ENCODE measurements around the gene DMD. TPM values are rescaled to one million over a fixed set of nuclear protein-coding genes. Genes with fewer than 3 reads are reported as not detected.
A peak's percentile ranks its signal among the peaks of the same experiment; 100 is the strongest.

The DMD gene
- polyA plus RNA-seq, 4 donors: 1.6 to 11.6 (median 2.9) TPM

- WGBS, 3 donors: 90 to 94% (median 94%) methylated on average over 8 of the region's 8 CpGs
- DNase-seq (no peak), FAIRE-seq (no peak)
- H3K36me3 ChIP-seq (ENCODE audit: control insufficient read depth in 3 of 3, insufficient read depth in 2 of 3, low read depth in 1 of 3, low read length in 3 of 3): no peaks in the 10 kb centered on the region
- no peaks in the 10 kb centered on the region for H3K9me3 ChIP-seq (ENCODE audit: control insufficient read depth in 2 of 2, insufficient read depth in 1 of 2, low read depth in 1 of 2, low read length in 1 of 2)
- H3K4me1 ChIP-seq (ENCODE audit: control insufficient read depth in 3 of 3, insufficient read depth in 2 of 3, low read depth in 1 of 3, low read length in 2 of 3): no peaks in the 10 kb centered on the region
- no peak overlapping the region for H3K27ac ChIP-seq (ENCODE audit: low read depth in 1 of 3, low read length in 2 of 3)
- no peaks in the 10 kb centered on the region for H3K27me3 ChIP-seq (ENCODE audit: control insufficient read depth in 3 of 3, insufficient read depth in 3 of 3, low read length in 3 of 3)
- H3K4me3 ChIP-seq (ENCODE audit: low read depth in 1 of 3, low read length in 3 of 3): no peak overlapping the region
Observed at GRCh38 chrX:33142331-33142730, 69.0 kb downstream of the DMD start.

- no peaks in the 10 kb centered on the region for H3K9me3 ChIP-seq (ENCODE audit: control insufficient read depth in 2 of 2, insufficient read depth in 1 of 2, low read depth in 1 of 2, low read length in 1 of 2)
- H3K4me3 ChIP-seq (ENCODE audit: low read depth in 1 of 3, low read length in 3 of 3): no peak overlapping the region
- no peak overlapping the region for H3K27ac ChIP-seq (ENCODE audit: low read depth in 1 of 3, low read length in 2 of 3)
- no peaks in the 10 kb centered on the region for H3K27me3 ChIP-seq (ENCODE audit: control insufficient read depth in 3 of 3, insufficient read depth in 3 of 3, low read length in 3 of 3)
- no peak for FAIRE-seq
- H3K4me1 ChIP-seq (ENCODE audit: control insufficient read depth in 3 of 3, insufficient read depth in 2 of 3, low read depth in 1 of 3, low read length in 2 of 3): no peaks in the 10 kb centered on the region
- no peaks in the 10 kb centered on the region for H3K36me3 ChIP-seq (ENCODE audit: control insufficient read depth in 3 of 3, insufficient read depth in 2 of 3, low read depth in 1 of 3, low read length in 3 of 3)
- DNase-seq: no peak
- 69 to 77% (median 70%) methylated on average over 12 of the region's 12 CpGs for WGBS, 3 donors
Observed at GRCh38 chrX:33138677-33139249, 72.6 kb downstream of the DMD start.

DNA sequence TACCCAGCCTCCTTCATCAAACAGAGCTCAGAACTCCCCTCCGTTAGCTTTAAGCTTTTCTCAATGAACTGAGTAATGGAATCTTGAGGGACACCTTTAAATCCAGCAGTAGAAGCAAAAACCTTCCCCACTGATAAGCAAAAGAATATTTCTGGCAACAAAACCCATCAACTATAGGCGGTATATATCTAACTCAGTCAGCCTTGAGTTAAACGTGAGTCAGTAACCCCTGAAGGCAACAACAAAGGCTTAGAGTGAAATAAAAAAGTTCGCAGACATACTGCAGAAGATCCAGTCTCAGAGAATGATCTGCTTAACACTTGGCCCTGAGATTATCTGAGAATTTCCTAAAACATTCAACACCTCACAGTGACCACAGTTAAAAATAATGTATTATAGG lies 77.2 kb downstream of the DMD start:
- Histone ChIP-seq H3K4me1 (ENCODE audit: control insufficient read depth in 3 of 3, insufficient read depth in 2 of 3, low read depth in 1 of 3, low read length in 2 of 3) (no peaks in the 10 kb centered on the region), H3K4me3 (ENCODE audit: low read depth in 1 of 3, low read length in 3 of 3) (no peak overlapping the region), H3K9me3 (ENCODE audit: control insufficient read depth in 2 of 2, insufficient read depth in 1 of 2, low read depth in 1 of 2, low read length in 1 of 2) (no peaks in the 10 kb centered on the region), H3K27ac (ENCODE audit: low read depth in 1 of 3, low read length in 2 of 3) (no peak overlapping the region), H3K27me3 (ENCODE audit: control insufficient read depth in 3 of 3, insufficient read depth in 3 of 3, low read length in 3 of 3) (no peaks in the 10 kb centered on the region), H3K36me3 (ENCODE audit: control insufficient read depth in 3 of 3, insufficient read depth in 2 of 3, low read depth in 1 of 3, low read length in 3 of 3) (no peaks in the 10 kb centered on the region)
- DNase-seq: no peak
- WGBS, 3 donors: 59 to 75% (median 62%) methylated on average over 4 of the region's 4 CpGs
- no peak for FAIRE-seq

DNA sequence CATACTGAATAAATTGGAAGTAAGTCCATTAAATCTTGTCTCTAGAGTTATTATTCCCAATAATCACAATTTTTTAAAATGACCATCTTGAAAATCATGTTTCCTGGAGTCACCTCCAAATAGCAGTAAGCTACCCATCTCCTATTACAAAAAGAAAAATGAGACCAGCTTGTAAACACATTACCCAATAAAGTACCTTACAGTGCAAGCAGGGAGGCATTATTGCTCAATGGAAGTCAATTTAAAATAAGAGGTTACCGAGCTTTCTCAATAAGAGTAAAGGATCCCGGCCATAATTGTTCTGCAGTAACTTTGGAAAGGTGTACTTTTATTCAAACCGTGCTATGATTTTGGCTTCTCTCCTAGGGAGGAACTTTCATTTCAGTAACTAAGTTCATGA lies 78.0 kb downstream of the DMD start:
- Histone ChIP-seq H3K36me3 (ENCODE audit: control insufficient read depth in 3 of 3, insufficient read depth in 2 of 3, low read depth in 1 of 3, low read length in 3 of 3) (no peaks in the 10 kb centered on the region), H3K9me3 (ENCODE audit: control insufficient read depth in 2 of 2, insufficient read depth in 1 of 2, low read depth in 1 of 2, low read length in 1 of 2) (no peaks in the 10 kb centered on the region), H3K4me3 (ENCODE audit: low read depth in 1 of 3, low read length in 3 of 3) (no peak overlapping the region), H3K4me1 (ENCODE audit: control insufficient read depth in 3 of 3, insufficient read depth in 2 of 3, low read depth in 1 of 3, low read length in 2 of 3) (no peaks in the 10 kb centered on the region), H3K27ac (ENCODE audit: low read depth in 1 of 3, low read length in 2 of 3) (no peak overlapping the region), H3K27me3 (ENCODE audit: control insufficient read depth in 3 of 3, insufficient read depth in 3 of 3, low read length in 3 of 3) (no peaks in the 10 kb centered on the region)
- FAIRE-seq (no peak), DNase-seq (no peak)
- WGBS, 3 donors: 66 to 84% (median 80%) methylated on average over 3 of the region's 3 CpGs

GRCh38 chrX:33132569-33132968 lies 78.8 kb downstream of the DMD start:
- no peak for FAIRE-seq
- Histone ChIP-seq H3K4me3 (ENCODE audit: low read depth in 1 of 3, low read length in 3 of 3) (no peak overlapping the region), H3K9me3 (ENCODE audit: control insufficient read depth in 2 of 2, insufficient read depth in 1 of 2, low read depth in 1 of 2, low read length in 1 of 2) (no peaks in the 10 kb centered on the region), H3K36me3 (ENCODE audit: control insufficient read depth in 3 of 3, insufficient read depth in 2 of 3, low read depth in 1 of 3, low read length in 3 of 3) (no peaks in the 10 kb centered on the region), H3K27me3 (ENCODE audit: control insufficient read depth in 3 of 3, insufficient read depth in 3 of 3, low read length in 3 of 3) (no peaks in the 10 kb centered on the region), H3K4me1 (ENCODE audit: control insufficient read depth in 3 of 3, insufficient read depth in 2 of 3, low read depth in 1 of 3, low read length in 2 of 3) (no peaks in the 10 kb centered on the region), H3K27ac (ENCODE audit: low read depth in 1 of 3, low read length in 2 of 3) (no peak overlapping the region)
- DNase-seq: no peak
- 42 to 64% (median 44%) methylated on average over 3 of the region's 3 CpGs for WGBS, 3 donors

DNA sequence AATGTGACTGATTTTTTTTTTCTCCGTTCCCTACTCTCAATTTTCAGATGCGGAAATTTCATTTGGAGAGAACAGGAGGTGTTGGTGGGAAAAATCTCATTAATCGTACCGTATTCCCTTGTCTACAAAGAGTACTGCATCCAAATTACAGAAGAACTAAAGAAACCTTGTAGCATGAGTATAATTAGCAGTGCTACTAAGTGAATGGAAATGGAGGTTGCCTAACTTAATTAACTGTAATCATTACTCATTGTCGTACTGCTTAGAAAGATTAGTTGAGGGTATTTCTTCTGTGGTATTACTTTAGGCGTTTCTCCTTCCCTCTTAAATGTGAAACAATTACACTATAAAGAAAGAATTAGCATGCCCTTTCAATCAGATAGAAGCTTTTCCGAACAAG lies 81.7 kb downstream of the DMD start:
- Histone ChIP-seq H3K9me3 (ENCODE audit: control insufficient read depth in 2 of 2, insufficient read depth in 1 of 2, low read depth in 1 of 2, low read length in 1 of 2) (no peaks in the 10 kb centered on the region), H3K36me3 (ENCODE audit: control insufficient read depth in 3 of 3, insufficient read depth in 2 of 3, low read depth in 1 of 3, low read length in 3 of 3) (no peaks in the 10 kb centered on the region), H3K27me3 (ENCODE audit: control insufficient read depth in 3 of 3, insufficient read depth in 3 of 3, low read length in 3 of 3) (no peaks in the 10 kb centered on the region), H3K27ac (ENCODE audit: low read depth in 1 of 3, low read length in 2 of 3) (no peak overlapping the region), H3K4me3 (ENCODE audit: low read depth in 1 of 3, low read length in 3 of 3) (no peak overlapping the region), H3K4me1 (ENCODE audit: control insufficient read depth in 3 of 3, insufficient read depth in 2 of 3, low read depth in 1 of 3, low read length in 2 of 3) (no peaks in the 10 kb centered on the region)
- DNase-seq (no peak), FAIRE-seq (no peak)
- WGBS, 3 donors: 85 to 92% (median 92%) methylated on average over 7 of the region's 7 CpGs

DNA sequence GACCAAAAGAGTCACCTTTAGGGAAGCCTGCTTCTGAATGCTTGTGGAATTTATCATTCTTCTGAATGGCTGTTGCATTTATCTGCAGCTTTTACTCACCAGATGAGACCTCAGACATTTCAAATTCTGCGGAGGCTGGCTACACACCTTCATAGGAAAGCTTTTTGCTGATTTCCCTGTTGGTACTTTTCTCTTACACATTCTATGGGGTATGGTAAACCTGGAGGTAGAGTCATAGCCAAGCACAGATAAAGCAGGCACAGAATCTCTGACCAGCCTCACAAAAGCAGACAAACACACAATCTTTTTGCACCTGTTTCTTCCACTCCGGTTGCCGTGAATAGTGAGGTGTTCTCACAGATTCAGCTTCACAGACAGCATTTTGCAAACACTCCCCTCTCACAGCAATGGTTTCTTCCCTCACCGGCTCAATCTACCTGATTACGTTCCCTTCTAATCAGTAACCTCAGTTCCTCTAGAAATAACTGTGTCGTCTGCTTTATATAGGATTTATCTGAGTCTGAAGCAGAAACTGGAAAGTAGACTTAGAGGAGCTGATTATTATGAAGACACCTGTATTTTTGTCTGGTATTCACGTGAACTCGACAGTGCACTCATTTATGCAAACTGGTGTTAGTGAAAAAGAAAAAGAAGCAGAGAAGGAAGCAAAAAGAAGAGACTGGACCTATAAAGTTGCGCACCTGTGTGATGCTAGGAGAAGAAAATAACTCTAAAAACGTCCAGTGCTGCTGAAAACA lies 83.1 kb downstream of the DMD start:
- H3K9me3 ChIP-seq (ENCODE audit: control insufficient read depth in 2 of 2, insufficient read depth in 1 of 2, low read depth in 1 of 2, low read length in 1 of 2): no peaks in the 10 kb centered on the region
- H3K36me3 ChIP-seq (ENCODE audit: control insufficient read depth in 3 of 3, insufficient read depth in 2 of 3, low read depth in 1 of 3, low read length in 3 of 3): no peaks in the 10 kb centered on the region
- H3K27ac ChIP-seq (ENCODE audit: low read depth in 1 of 3, low read length in 2 of 3): no peak overlapping the region
- DNase-seq (peak in 1 of 2 donors; percentile 3), FAIRE-seq (no peak)
- WGBS, 3 donors: 27 to 60% (median 34%) methylated on average over 10 of the region's 10 CpGs
- no peak overlapping the region for H3K4me3 ChIP-seq (ENCODE audit: low read depth in 1 of 3, low read length in 3 of 3)
- no peaks in the 10 kb centered on the region for H3K4me1 ChIP-seq (ENCODE audit: control insufficient read depth in 3 of 3, insufficient read depth in 2 of 3, low read depth in 1 of 3, low read length in 2 of 3)
- no peaks in the 10 kb centered on the region for H3K27me3 ChIP-seq (ENCODE audit: control insufficient read depth in 3 of 3, insufficient read depth in 3 of 3, low read length in 3 of 3)

DNA sequence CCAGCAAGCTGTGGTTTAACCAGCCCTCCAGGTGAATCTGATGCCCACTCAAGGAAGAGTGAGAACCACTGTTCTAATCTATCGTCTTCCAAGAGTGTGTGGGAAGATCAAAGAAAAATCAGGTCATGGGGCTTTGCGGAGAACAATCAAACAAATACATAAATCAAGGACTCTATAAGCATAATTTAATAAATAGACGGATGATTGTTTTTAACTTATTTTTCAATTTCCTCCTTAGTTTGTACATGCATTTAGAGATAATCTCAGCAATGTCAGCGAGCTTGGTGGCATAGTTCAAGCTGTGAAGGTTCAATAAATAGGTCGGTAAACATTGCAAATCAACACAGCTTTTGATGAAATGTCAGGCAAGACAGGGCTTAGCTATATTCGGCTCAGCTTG lies 84.9 kb downstream of the DMD start:
- no peaks in the 10 kb centered on the region for H3K4me1 ChIP-seq (ENCODE audit: control insufficient read depth in 3 of 3, insufficient read depth in 2 of 3, low read depth in 1 of 3, low read length in 2 of 3)
- FAIRE-seq: no peak
- no peak for DNase-seq
- no peaks in the 10 kb centered on the region for H3K36me3 ChIP-seq (ENCODE audit: control insufficient read depth in 3 of 3, insufficient read depth in 2 of 3, low read depth in 1 of 3, low read length in 3 of 3)
- no peaks in the 10 kb centered on the region for H3K27me3 ChIP-seq (ENCODE audit: control insufficient read depth in 3 of 3, insufficient read depth in 3 of 3, low read length in 3 of 3)
- no peak overlapping the region for H3K4me3 ChIP-seq (ENCODE audit: low read depth in 1 of 3, low read length in 3 of 3)
- H3K9me3 ChIP-seq (ENCODE audit: control insufficient read depth in 2 of 2, insufficient read depth in 1 of 2, low read depth in 1 of 2, low read length in 1 of 2): no peaks in the 10 kb centered on the region
- no peak overlapping the region for H3K27ac ChIP-seq (ENCODE audit: low read depth in 1 of 3, low read length in 2 of 3)
- WGBS, 3 donors: 23 to 47% (median 39%) methylated on average over 6 of the region's 6 CpGs

GRCh38 chrX:33109858-33110257 lies 101.5 kb downstream of the DMD start:
- 18 to 31% (median 26%) methylated on average over 3 of the region's 3 CpGs for WGBS, 3 donors
- Histone ChIP-seq H3K4me1 (ENCODE audit: control insufficient read depth in 3 of 3, insufficient read depth in 2 of 3, low read depth in 1 of 3, low read length in 2 of 3) (no peaks in the 10 kb centered on the region), H3K4me3 (ENCODE audit: low read depth in 1 of 3, low read length in 3 of 3) (no peak overlapping the region), H3K9me3 (ENCODE audit: control insufficient read depth in 2 of 2, insufficient read depth in 1 of 2, low read depth in 1 of 2, low read length in 1 of 2) (no peaks in the 10 kb centered on the region), H3K36me3 (ENCODE audit: control insufficient read depth in 3 of 3, insufficient read depth in 2 of 3, low read depth in 1 of 3, low read length in 3 of 3) (no peaks in the 10 kb centered on the region), H3K27ac (ENCODE audit: low read depth in 1 of 3, low read length in 2 of 3) (no peak overlapping the region), H3K27me3 (ENCODE audit: control insufficient read depth in 3 of 3, insufficient read depth in 3 of 3, low read length in 3 of 3) (no peaks in the 10 kb centered on the region)
- DNase-seq: no peak
- FAIRE-seq: no peak

All from small intestine (tissue), 7 donors.